Left ventricle myocardium superior (tissue), 1 donor: ENCODE measurements around the gene CSAD. TPM values are rescaled to one million over a fixed set of nuclear protein-coding genes. Genes with fewer than 3 reads are reported as not detected.
"Not testable (repeated sequence)": the region's sequence is repeated elsewhere in the genome, so short reads cannot be mapped to it uniquely, and the experiment has no call there.

Source experiments
- ATAC-seq: fragments of 200-7000 bp; cut with Tn5 transposase; one replicate; pipeline ENCODE4 v1.9.1; 2020; ENCODE audit warnings: mild to moderate bottlenecking, moderate library complexity
- DNase-seq: peaks from one replicate; pipeline ENCODE4 v3.0.0-alpha.2; 2020
- intact Hi-C: fragments of 100-400 bp; cut with micrococcal nuclease; formaldehyde crosslinking; loops from one replicate; pipeline ENCODE4 v1.11.0; 2022
- total RNA-seq: library from RNA; stranded (reverse); fragmentation: NEBNext Ultra II Directional; extraction: Animal tissue kit (Norgen Biotek cat#: 25700); gene quantifications from one replicate; pipeline ENCODE4 v1.2.1, GENCODE V29; 2021
- donor health status: DM: no; HTN: yes; CAD: no; lungs with severe emphysema.

The CSAD gene
- total RNA-seq, 1 donor from 2014 or later: 9.6 TPM

GRCh38 chr12:53202316-53202715 lies 21.6 kb upstream of the CSAD start:
- DNase-seq, intact Hi-C loops, ATAC-seq: not testable (repeated sequence)

GRCh38 chr12:53201639-53202038 lies 20.9 kb upstream of the CSAD start:
- DNase-seq: no peak
- intact Hi-C loops: no loop called here
- ATAC-seq: no peak

GRCh38 chr12:53201177-53201541 lies 20.4 kb upstream of the CSAD start:
- DNase-seq: no peak
- intact Hi-C loops: no loop called here
- ATAC-seq: no peak

DNA sequence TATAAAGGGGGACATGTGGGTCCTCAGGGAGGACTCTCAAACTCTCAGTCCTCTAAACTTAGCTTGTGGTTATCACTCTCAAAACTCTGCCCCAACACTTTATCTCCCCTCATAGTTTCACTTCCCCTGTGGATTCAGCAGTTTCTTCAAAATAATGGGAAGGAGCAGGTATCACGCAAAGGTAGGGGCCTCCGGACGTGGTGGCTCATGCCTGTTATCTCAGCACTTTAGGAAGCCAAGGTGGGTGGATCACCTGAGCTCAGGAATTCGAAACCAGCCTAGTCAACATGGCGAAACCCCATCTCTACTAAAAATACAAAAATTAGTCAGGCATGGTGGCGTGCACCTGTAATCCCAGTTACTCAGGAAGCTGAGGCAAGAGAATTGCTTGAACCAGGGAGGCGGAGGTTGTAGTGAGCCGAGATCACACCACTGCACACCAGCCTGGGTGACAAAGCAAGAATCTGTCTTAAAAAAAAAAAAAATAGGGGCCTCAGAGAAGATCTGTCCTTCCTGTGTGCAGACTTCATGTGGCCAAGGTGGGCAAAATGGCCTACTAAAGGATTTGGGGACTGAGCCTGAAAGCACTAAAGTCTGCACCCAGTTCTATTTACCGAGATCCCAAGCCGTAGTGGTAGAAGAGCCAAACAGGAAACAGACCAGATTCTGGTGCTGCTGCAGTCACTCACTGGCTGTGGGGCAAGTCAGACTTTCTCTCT lies 19.9 kb upstream of the CSAD start:
- intact Hi-C loops: no loop called here
- ATAC-seq (no peak), DNase-seq (no peak)

- ATAC-seq (no peak), DNase-seq (no peak)
- intact Hi-C loops: no loop called here
Measured at GRCh38 chr12:53200107-53200457, 19.4 kb upstream of the CSAD start.

DNA sequence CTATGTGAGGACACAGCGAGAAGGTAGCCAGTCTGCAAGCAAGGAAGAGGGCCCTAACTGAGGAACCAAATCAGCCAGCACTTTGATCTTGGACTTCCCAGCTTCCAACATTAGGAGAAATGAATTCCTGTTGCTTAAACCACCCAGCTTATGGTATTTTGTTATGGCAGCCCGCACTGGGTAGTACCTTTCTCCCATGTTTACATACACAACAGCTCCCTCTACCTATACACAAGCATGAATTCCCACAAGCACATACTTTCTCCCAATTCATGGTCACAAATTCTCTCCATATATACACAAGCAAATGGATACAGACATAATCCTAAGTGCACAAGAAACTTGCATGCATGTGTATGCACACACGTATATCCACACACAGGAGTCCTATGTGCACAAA lies 19.0 kb upstream of the CSAD start:
- intact Hi-C loops: loop anchor here (10.0 kb wide), 1 partner anchor 135 kb away; no protein-coding TSS in a partner anchor
- no peak for ATAC-seq

DNA sequence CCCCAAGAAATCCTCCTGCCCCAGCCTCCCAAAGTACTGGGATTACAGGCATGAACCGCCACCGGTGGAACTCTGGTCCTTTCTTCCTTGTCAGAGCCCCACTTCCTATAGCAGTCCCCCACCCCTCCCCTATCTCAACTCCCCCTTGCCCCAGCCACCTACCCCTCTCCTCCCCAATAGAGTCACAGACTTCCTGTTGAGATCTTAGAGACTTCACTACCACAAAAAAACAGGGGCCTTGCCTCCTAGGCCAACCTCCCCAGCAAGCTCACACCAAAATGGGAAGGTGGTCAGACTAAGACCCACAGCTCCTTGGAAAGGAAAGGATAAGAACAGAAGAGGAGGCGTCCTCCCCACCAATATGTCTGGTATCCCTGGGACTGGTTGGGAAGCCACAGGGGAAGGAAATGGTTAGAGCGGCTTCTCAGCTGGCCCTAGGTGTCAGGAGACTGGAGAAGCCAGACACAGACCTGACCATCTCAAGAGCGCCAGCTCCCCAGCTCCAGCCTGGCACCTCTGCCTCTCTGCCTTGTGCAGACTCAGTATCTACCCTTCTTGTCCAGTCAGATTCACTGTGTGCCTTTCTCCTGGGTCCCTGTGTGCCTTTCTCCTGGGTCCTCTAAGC lies 17.9 kb upstream of the CSAD start:
- intact Hi-C loops: loop anchor here (10.0 kb wide), 1 partner anchor 134 kb away; no protein-coding TSS in a partner anchor
- DNase-seq (no peak), ATAC-seq (no peak)

More for the DNA sequence above, 19.0 kb upstream of the CSAD start:
- no peak for DNase-seq

DNA sequence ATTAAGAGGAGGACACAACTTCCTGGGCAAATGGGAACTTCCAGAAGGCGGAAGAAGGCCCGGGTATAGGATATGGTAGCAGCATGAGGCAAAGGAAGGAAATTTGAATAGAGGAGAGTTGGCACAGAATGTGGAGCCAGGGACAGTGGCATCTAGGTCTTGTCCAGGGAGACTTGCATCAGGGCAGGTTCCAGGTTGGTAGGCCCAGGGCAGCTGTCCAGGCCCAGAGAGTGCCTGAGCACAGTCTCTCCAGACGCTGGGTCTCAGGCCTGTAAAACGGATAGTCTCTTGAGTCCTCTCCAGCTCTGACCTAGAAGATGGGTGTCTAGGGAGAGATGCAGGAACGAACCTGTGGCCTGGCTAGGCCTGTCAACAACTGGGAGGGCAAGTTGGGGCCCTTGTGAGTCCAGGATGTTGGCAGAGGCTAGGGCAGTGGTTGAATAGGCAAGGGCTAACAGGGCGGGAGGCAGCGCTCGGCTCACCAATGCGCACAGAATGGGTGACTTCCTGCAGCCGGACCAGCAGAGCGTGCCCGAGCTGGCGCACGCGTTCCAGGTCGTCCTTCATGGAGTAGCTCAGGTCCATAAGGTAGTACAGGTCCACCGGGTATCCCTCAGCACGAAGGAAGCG lies 16.4 kb upstream of the CSAD start:
- no peak for DNase-seq
- intact Hi-C loops: loop anchor here (10.0 kb wide), 1 partner anchor 132 kb away; no protein-coding TSS in a partner anchor
- no peak for ATAC-seq

- intact Hi-C loops: loop anchor here (10.0 kb wide), 1 partner anchor 132 kb away; no protein-coding TSS in a partner anchor
- ATAC-seq (no peak), DNase-seq (no peak)
Measured at GRCh38 chr12:53196486-53196885, 15.8 kb upstream of the CSAD start.

- intact Hi-C loops: loop anchor here (10.0 kb wide), 1 partner anchor 131 kb away; no protein-coding TSS in a partner anchor
- DNase-seq (no peak), ATAC-seq (no peak)
Measured at GRCh38 chr12:53195516-53196420, 15.0 kb upstream of the CSAD start.

DNA sequence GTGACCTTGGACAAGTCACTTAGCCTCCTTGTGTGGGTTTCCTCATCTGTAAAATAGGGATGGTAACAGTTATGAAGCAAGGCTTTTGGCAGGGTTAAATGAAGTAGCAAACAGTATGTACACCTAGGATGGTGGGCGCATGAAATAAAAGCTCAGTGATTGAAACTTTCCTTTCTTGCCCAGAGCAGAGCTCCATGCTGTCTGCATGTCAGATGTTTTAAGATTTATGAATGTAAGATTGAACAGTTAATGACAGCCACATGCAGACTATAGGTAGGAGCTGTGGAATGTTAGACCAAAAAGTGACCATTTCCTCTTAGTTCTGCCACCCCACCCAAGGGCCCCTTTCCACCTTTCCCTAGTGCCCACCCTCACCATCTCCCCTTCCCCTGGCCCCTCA lies 14.2 kb upstream of the CSAD start:
- ATAC-seq (no peak), DNase-seq (no peak)
- intact Hi-C loops: loop anchor here (10.0 kb wide), 1 partner anchor 130 kb away; no protein-coding TSS in a partner anchor

- ATAC-seq: no peak
- intact Hi-C loops: loop anchor here (10.0 kb wide), 1 partner anchor 129 kb away; no protein-coding TSS in a partner anchor
- no peak for DNase-seq
Measured at GRCh38 chr12:53193985-53194716, 13.4 kb upstream of the CSAD start.

- no peak for ATAC-seq
- DNase-seq: no peak
- intact Hi-C loops: loop anchor here (10.0 kb wide), 1 partner anchor 128 kb away; no protein-coding TSS in a partner anchor
Measured at GRCh38 chr12:53193040-53193439, 12.3 kb upstream of the CSAD start.

DNA sequence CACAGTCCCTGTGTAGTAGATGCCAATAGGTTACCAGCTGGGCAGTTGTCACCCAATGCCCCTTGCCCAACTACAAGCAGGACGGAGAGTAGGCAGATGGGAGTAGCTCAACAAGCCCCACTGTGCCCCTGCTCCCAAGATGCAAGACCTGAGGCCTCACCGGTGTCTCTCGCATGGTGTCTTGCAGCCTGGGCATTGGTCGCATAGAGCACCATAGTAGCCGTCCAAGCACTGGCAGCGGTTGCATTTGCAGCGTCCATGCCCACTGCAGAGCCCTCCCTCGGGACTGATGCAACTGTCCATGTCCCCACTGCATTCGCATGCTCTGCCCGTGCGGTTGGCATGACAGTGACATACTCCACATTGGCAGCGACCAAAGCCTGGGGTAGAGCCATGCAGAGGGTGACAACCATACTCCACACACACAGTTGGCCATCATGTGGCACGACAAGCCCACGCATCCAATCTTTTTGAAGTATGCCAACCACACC lies 11.9 kb upstream of the CSAD start:
- DNase-seq (no peak), ATAC-seq (no peak)
- intact Hi-C loops: loop anchor here (10.0 kb wide), 1 partner anchor 128 kb away; no protein-coding TSS in a partner anchor

DNA sequence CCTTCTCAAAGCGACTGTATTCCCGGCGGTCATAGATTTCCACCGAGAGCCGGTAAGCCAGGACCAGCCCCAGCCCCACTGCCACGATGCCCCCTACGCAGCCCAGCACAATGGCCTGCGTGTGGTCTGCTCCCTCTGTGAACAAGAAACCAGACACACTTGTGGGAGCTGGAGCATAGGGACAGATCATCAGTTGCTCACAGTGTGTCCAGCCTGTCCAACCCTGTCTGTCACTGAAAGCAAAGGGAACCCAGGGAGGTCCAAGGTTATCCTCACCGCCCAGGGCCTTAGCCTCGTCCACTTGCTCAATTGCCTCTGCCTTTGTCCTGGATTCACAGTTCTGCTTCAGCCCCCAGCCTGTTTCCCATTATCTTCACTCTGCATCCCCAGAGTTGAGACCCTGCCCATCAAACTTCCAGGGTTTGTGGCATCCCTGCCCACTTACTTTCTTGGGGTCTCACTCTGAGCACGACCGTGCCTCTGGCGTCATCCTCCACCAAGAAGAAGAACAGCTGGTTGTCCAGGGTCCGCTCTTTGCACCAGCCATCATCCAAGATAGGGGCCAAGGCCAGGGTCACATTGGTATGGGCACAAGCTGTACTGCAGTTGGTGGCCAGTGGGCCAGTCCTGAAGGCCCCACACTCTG lies 11.3 kb upstream of the CSAD start:
- DNase-seq (no peak), ATAC-seq (no peak)
- intact Hi-C loops: loop anchor here (10.0 kb wide), 1 partner anchor 127 kb away; no protein-coding TSS in a partner anchor

DNA sequence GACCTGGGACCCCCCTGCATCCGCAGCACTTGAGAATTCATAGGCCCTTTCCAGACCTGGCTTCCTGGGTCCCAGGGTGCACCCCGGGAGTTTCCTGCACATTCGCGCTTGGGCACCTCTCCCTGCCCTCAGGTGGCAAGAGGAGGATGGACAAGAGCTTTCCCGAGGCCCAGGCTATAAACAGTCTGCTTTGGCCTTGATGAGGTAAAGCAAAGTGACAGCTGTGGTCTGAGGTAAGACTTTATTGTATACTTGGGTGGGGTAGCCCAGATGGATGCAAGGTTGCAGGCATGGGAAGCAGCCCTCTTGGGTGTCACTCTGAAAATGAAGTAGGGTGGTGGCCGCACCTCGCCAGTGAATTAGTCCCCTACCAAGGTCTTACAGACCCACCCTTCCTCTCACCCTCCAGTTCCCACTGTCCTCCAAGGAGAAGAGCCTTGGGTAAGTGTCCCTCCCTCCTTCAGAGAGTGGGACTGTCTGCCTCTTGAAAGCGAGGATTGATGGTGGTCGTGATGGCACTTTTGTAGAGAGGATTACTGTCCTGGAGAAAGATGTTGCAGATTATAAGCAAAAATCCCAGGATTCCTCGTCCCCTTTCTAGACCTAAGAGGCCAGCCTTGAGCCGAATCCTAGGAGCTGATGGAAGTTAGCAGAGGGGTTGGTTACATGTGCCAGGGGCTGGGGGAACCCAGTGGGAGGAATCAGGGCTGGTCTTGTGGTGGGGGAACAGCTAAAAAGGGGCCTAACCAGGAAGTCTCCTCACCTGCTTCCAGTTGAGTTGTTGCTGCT lies 10.6 kb upstream of the CSAD start:
- no peak for ATAC-seq
- intact Hi-C loops: loop anchor here (10.0 kb wide), 1 partner anchor 126 kb away; no protein-coding TSS in a partner anchor

More for the DNA sequence above, 10.6 kb upstream of the CSAD start:
- DNase-seq: no peak
